Liver (tissue), 3 donors: ENCODE data around the gene EPB41L2.

Experiments used
- ATF3 ChIP-seq: IDR thresholded peaks from 2 replicates; pipeline ENCODE4 v1.6.1; 2016; ENCODE audit warnings: antibody characterized with exemption
- CTCF ChIP-seq: fragments of 150-350 bp; IDR thresholded peaks from 2 replicates; pipeline ENCODE4 v1.5.1; 2017; ENCODE audit warnings: improper control_type of control experiment, low read depth, low read length; ENCODE audit not compliant: missing input control
- EGR1 ChIP-seq, 2 donors: IDR thresholded peaks; 2 replicates each; pipeline ENCODE4 v1.6.1; 2016 to 2018; ENCODE audit warnings: antibody characterized with exemption in 2 of 2, low read depth in 2 of 2
- FOXA1 ChIP-seq: IDR thresholded peaks from 2 replicates; pipeline ENCODE4 v1.6.1; 2016; ENCODE audit warnings: antibody characterized with exemption
- GABPA ChIP-seq, 2 donors: IDR thresholded peaks in 1 of 2; conservative IDR thresholded peaks in 1 of 2; 2 replicates each; pipeline ENCODE4 v1.6.1; 2016; ENCODE audit warnings: antibody characterized with exemption in 2 of 2, mild to moderate bottlenecking in 1 of 2, moderate library complexity in 1 of 2
- HNF4A ChIP-seq, 2 donors: conservative IDR thresholded peaks; 2 replicates each; pipeline ENCODE4 v1.6.1; 2016; ENCODE audit warnings: antibody characterized with exemption in 2 of 2, mild to moderate bottlenecking in 2 of 2
- HNF4G ChIP-seq: IDR thresholded peaks from 2 replicates; pipeline ENCODE4 v1.6.1; 2016; ENCODE audit warnings: antibody characterized with exemption
- JUND ChIP-seq, 2 donors: IDR thresholded peaks; 2 replicates each; pipeline ENCODE4 v1.6.1; 2016; ENCODE audit warnings: antibody characterized with exemption in 2 of 2
- RAD21 ChIP-seq, 2 donors: IDR thresholded peaks; 2 replicates each; pipeline ENCODE4 v1.6.1; 2016; ENCODE audit warnings: antibody characterized with exemption in 2 of 2, mild to moderate bottlenecking in 2 of 2
- REST ChIP-seq: IDR thresholded peaks from 2 replicates; pipeline ENCODE4 v1.6.1; 2016; ENCODE audit warnings: antibody characterized with exemption, mild to moderate bottlenecking
- RXRA ChIP-seq, 2 donors: IDR thresholded peaks; 2 replicates each; pipeline ENCODE4 v1.6.1; 2017 to 2018; ENCODE audit warnings: antibody characterized with exemption in 2 of 2, mild to moderate bottlenecking in 1 of 2
- SP1 ChIP-seq: IDR thresholded peaks from 2 replicates; pipeline ENCODE4 v1.6.1; 2018; ENCODE audit warnings: antibody characterized with exemption, mild to moderate bottlenecking
- TAF1 ChIP-seq: conservative IDR thresholded peaks from 2 replicates; pipeline ENCODE4 v1.6.1; 2016; ENCODE audit warnings: antibody characterized with exemption, mild to moderate bottlenecking
- ZBTB33 ChIP-seq: IDR thresholded peaks from 2 replicates; pipeline ENCODE4 v1.6.1; 2016; ENCODE audit warnings: antibody characterized with exemption
- donor health status: healthy.
- donor health status: healthy.

- TF ChIP-seq CTCF (no peak), GABPA (IDR thresholded peaks at IDR 0.05 in 1 of 2, conservative IDR thresholded peaks at IDR 0.05 in 1 of 2) (no peak), TAF1 (no peak), RXRA (IDR thresholded peaks at IDR 0.05) (no peak), REST (no peak), ZBTB33 (no peak), HNF4A (conservative IDR thresholded peaks at IDR 0.05) (no peak), RAD21 (IDR thresholded peaks at IDR 0.05) (no peak), SP1 (no peak), ATF3 (no peak), EGR1 (IDR thresholded peaks at IDR 0.05; ENCODE audit: low read depth in 2 of 2) (no peak), JUND (IDR thresholded peaks at IDR 0.05) (no peak), FOXA1 (no peak), HNF4G (no peak)
Measured at GRCh38 chr6:131059486-131059885, 3.6 kb downstream of the EPB41L2 start.
